GM12891 (cell line): ENCODE data around the gene TP73.

Source experiments
- POLR2A ChIP-seq: IDR thresholded peaks from 2 replicates; pipeline ENCODE4 v1.6.1; 2011; ENCODE audit warnings: low read depth, low read length, control low read depth
- POLR2AphosphoS5 ChIP-seq: IDR thresholded peaks from 2 replicates; pipeline ENCODE4 v1.6.1; 2011; ENCODE audit warnings: low read depth, low read length, control low read depth
- SPI1 ChIP-seq: IDR thresholded peaks from 2 replicates; pipeline ENCODE4 v1.6.1; 2011; ENCODE audit warnings: low read depth, low read length, control low read depth
- TAF1 ChIP-seq: IDR thresholded peaks from 2 replicates; pipeline ENCODE4 v1.6.1; 2011; ENCODE audit warnings: low read depth, low read length, control low read depth

- TF ChIP-seq TAF1 (no peak), POLR2A (no peak), POLR2AphosphoS5 (no peak), SPI1 (no peak)
Observed at GRCh38 chr1:3685906-3686305, 33.6 kb downstream of the TP73 start.
